ENCODE results near the gene CYP2J2.
"Not testable (repeated sequence)": the region's sequence is repeated elsewhere in the genome, so short reads cannot be mapped to it uniquely, and the experiment has no call there.

DNA sequence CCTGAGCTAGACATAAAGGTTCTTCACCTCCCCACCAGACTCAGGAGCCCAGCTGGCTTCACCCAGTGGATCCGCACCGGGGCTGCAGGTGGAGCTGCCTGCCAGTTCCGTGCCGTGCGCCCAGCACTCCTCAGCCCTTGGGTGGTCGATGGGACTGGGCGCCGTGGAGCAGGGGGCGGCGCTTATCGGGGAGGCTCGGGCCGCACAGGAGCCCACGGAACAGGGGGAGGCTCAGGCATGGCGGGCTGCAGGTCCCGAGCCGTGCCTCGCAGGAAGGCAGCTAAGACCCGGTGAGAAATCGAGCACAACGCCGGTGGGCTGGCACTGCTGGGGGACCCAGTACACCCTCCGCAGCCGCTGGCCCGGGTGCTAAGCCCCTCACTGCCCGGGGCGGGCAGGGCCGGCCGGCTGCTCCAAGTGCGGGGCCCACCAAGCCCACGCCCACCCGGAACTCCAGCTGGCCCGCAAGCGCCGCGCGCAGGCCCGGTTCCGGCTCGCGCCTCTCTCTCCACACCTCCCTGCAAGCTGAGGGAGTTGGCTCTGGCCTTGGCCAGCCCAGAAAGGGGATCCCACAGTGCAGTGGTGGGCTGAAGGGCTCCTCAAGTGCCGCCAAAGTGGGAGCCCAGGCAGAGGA lies 43.1 kb upstream of the CYP2J2 start:
- TF ChIP-seq, protein P1, sequence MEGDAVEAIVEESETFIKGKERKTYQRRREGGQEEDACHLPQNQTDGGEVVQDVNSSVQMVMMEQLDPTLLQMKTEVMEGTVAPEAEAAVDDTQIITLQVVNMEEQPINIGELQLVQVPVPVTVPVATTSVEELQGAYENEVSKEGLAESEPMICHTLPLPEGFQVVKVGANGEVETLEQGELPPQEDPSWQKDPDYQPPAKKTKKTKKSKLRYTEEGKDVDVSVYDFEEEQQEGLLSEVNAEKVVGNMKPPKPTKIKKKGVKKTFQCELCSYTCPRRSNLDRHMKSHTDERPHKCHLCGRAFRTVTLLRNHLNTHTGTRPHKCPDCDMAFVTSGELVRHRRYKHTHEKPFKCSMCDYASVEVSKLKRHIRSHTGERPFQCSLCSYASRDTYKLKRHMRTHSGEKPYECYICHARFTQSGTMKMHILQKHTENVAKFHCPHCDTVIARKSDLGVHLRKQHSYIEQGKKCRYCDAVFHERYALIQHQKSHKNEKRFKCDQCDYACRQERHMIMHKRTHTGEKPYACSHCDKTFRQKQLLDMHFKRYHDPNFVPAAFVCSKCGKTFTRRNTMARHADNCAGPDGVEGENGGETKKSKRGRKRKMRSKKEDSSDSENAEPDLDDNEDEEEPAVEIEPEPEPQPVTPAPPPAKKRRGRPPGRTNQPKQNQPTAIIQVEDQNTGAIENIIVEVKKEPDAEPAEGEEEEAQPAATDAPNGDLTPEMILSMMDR (IDR thresholded peaks at IDR 0.05; ENCODE audit: low read length) = not testable (repeated sequence)
- not testable (repeated sequence) for TF ChIP-seq EZH2 (IDR thresholded peaks at IDR 0.05; ENCODE audit: borderline replicate concordance, low read length)

Measured in OCI-LY1 (cell line).